GM12891 (cell line): ENCODE results near the gene DNMBP.

Experiments
- PAX5 ChIP-seq: IDR thresholded peaks from 2 replicates; pipeline ENCODE4 v1.6.1; 2011; ENCODE audit warnings: low read length, moderate library complexity, mild to moderate bottlenecking; ENCODE audit not compliant: insufficient read depth, severe bottlenecking
- POLR2A ChIP-seq: IDR thresholded peaks from 2 replicates; pipeline ENCODE4 v1.6.1; 2011; ENCODE audit warnings: low read depth, low read length, control low read depth
- POLR2AphosphoS5 ChIP-seq: IDR thresholded peaks from 2 replicates; pipeline ENCODE4 v1.6.1; 2011; ENCODE audit warnings: low read depth, low read length, control low read depth
- POU2F2 ChIP-seq: IDR thresholded peaks from 2 replicates; pipeline ENCODE4 v1.6.1; 2011; ENCODE audit warnings: low read depth, mild to moderate bottlenecking, control low read depth, low read length, moderate library complexity
- SPI1 ChIP-seq: IDR thresholded peaks from 2 replicates; pipeline ENCODE4 v1.6.1; 2011; ENCODE audit warnings: low read depth, low read length, control low read depth
- TAF1 ChIP-seq: IDR thresholded peaks from 2 replicates; pipeline ENCODE4 v1.6.1; 2011; ENCODE audit warnings: low read depth, low read length, control low read depth

DNA sequence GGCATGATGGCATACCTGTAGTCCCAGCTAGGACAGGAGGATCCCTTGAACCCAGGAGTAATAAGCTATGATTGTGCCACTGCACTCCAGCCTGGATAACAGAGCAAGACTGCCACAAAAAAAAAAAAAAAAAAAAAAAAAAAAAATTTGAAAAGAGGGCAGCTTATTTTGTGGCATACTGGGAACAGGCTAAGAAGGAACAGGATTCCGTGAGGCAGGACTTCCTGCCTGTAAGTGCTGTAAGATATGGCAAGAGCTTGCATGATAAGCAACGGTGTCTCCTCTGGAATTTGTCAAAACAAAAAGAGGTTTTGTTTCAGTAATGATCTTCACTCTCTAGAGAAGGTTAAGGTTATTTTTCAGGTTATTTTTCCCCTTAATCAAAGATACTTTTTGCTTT is 126.2 kb downstream of the DNMBP start:
- TF ChIP-seq POLR2A: no peak
- TF ChIP-seq POU2F2: no peak
- TF ChIP-seq POLR2AphosphoS5: no peak
- TF ChIP-seq TAF1: no peak
- no peak for TF ChIP-seq SPI1
- TF ChIP-seq PAX5: no peak
